ENCODE results near the gene KHK.

KHK gene

DNA sequence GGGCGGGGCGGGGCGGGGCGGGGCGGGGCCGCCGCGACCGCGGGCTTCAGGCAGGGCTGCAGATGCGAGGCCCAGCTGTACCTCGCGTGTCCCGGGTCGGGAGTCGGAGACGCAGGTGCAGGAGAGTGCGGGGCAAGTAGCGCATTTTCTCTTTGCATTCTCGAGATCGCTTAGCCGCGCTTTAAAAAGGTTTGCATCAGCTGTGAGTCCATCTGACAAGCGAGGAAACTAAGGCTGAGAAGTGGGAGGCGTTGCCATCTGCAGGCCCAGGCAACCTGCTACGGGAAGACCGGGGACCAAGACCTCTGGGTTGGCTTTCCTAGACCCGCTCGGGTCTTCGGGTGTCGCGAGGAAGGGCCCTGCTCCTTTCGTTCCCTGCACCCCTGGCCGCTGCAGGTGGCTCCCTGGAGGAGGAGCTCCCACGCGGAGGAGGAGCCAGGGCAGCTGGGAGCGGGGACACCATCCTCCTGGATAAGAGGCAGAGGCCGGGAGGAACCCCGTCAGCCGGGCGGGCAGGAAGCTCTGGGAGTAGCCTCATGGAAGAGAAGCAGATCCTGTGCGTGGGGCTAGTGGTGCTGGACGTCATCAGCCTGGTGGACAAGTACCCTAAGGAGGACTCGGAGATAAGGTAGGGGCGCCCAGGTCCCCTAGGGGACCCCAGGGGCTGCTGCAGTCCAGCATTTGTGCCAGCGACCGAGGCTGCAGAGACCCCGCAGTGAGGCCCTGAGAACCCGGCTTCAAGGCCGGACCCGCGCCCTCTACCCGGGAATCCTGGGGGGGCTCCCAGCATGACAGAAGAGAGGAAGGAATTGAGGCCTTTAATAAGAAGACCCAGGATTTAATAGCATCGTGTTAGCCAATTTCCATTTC, at the start of gene KHK:
TSS of gene KHK (plus strand) at position 49 of the 870 bp plus-strand sequence. CDS start at position 537, 488 bp downstream.
- no peak for DNase-seq

DNA sequence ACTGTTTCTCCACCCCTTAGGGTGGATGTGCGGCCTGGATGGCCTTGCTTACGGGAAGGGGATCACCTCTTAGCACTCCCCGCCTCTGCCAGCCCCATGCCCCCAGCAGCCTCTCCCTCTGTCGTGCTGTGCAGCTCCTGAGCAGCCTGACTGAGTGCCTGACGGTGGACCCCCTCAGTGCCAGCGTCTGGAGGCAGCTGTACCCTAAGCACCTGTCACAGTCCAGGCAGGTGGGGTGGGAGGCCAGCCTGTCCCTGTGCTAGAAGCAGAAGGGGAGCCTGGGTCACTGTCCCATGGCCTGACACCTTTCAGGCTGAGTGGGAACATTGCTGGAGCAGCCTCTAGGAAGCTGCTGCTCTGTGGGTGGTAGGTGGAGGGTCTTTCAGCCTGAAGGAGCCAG, 48.6 kb upstream of the KHK start:
- DNase-seq = no peak

DNA sequence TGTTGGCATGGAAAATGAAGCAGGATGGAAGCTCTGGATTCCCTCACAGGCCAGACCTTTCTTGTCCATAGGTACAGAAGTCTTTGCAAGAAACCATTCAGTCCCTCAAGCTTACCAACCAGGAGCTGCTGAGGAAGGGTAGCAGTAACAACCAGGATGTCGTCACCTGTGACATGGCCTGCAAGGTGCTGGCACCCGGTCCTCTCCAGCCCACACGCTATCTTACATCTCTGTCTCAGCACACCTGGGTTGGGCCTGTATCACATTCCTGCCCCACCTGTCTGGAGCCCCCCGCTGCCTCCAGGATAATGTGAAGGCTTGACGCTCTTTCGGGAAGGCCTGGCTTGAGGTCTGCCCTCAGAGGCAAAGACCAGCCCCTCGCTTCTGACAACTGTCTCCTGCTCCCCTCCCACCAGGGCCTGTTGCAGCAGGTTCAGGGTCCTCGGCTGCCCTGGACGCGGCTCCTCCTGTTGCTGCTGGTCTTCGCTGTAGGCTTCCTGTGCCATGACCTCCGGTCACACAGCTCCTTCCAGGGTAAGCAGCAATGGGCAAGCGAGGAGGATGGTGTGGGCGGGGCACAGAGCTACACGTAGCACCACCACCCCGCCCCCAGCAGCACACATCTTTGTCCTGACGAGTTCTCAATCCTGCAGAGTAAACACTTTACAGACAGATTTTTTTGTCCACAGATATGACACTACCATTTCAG, 47.8 kb upstream of the KHK start:
- DNase-seq = no peak

- DNase-seq = no peak
These were observed 47.1 kb upstream of the KHK start for GRCh38 chr2:27039426-27039825.

GRCh38 chr2:27039871-27040270, 46.7 kb upstream of the KHK start:
- no peak for DNase-seq

- no peak for DNase-seq
These were observed 46.3 kb upstream of the KHK start for GRCh38 chr2:27040282-27040681.

DNA sequence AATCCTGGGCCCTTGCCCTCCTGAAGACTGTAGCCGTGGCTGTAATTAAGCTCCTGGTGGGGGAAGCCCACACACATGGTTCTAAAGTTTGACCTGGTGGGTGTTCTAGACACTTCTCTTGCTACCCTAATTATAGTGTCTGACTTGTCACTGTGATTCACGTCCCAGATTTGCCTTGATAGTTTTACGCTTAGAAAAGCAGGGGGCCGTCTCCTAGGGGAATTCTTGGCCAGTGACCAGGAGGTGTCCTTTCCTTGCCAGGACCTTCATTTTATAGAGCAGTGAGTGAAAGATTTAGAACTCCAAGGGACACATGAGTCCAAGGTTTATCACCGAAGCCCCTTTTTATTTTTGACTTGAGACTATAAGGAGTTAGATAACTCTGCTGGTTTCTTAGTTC, 44.8 kb upstream of the KHK start:
- DNase-seq = no peak

- no peak for DNase-seq
These were observed 44.4 kb upstream of the KHK start for GRCh38 chr2:27042159-27042661.

GRCh38 chr2:27042985-27043634, 43.5 kb upstream of the KHK start:
- no peak for DNase-seq

- DNase-seq = peak in 2 of 4 experiments; percentile 27 to 44
These were observed 36.9 kb upstream of the KHK start for GRCh38 chr2:27049422-27050280.

DNA sequence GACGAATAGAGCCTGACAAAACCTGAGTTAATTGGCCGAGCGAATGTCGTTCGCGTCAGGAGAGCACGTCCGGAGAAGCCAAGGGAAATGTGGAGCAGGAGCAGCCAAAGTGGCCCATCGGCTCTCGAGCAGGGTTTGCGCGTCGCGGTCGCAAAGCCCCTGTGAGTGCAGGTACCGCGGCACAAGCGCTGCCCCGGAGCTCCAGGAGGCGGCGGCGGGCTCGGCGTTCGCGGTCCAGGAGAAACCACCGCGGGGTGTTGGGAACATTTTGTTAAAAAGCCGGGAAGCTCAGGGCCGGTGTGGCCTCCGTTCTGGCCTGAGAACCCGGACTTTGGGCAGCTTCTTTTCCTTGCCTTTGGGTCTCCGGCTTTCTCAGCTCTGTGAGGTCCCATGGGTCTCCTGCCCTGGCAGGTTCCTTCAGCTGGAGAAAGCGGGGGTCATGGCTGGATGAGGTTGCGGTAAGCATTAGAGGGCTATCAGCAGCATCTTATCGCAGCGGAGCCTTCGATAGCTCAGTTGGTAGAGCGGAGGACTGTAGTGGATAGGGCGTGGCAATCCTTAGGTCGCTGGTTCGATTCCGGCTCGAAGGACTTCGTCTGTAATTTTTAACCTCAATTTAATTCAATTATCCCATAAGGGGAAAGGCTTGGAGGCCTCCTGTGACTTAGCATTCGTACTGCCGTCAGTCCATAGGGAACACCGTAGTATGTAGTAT, 36.1 kb upstream of the KHK start:
- peak; percentile 73 to 89 (median 78) for DNase-seq

- peak; percentile 80 to 91 (median 89) for DNase-seq
These were observed 35.3 kb upstream of the KHK start, which contains the start of gene AGBL5 for GRCh38 chr2:27050996-27051901. Gene AGBL5 (plus strand): TSS chr2:27051668. CDS start chr2:27052959, 1,291 bp downstream.

DNA sequence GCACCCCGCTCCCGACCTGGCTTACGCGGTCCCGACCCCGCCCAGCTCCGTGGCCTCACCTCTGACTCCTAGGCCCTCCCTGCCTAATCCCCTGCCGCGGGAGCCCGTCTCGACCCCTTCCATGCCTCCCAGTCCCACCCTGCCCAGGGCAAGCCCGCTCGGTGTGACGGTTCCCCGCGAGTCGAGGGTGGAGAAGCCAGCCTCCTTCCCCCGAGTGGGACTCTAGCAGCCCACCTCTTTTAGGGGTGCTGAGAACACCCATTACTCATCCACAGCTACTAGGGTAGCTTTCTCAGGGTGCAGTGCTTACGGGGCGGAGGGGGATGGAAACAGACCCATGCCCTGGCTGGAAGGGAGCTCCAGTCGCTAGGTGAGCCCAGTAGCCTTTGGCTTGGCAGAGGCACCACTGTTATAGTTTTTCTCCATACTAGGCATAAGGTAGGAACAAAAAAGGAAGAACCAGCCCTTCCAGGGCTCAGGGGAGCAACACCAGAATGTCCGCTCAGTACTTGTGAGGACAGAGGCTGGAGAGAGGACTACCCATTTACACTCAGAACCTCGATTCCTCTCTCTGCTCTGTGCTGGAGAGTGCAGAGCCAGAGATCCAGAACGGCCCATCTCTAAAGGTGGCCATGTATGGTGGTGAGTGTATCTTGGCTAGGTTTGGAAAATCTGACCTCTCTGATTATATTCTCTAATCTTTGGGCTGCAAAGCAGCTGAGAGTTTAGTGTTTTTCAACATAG, 34.5 kb upstream of the KHK start:
- DNase-seq = no peak

- no peak for DNase-seq
These were observed 33.3 kb upstream of the KHK start for GRCh38 chr2:27053321-27053720.

- DNase-seq = no peak
These were observed 32.8 kb upstream of the KHK start for GRCh38 chr2:27053776-27054175.

DNA sequence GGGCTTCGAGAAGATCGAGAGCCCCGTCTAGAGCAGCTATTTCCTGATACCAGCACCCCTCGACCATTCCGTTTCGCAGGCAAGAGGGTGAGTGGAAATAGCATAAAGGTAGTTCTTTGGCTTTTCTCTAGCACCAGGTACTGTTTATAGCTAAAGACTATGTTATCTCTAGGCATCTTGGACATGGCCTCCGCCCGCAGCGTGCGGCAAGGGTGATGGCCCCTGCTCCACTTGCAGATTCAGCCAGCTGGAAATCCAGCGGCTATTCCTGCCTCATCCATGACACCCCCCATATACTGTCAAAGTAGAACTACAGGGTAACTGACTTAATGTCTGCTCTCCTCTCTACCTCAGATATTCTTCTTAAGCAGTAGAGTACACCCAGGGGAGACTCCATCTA, 31.9 kb upstream of the KHK start:
- DNase-seq = no peak

DNA sequence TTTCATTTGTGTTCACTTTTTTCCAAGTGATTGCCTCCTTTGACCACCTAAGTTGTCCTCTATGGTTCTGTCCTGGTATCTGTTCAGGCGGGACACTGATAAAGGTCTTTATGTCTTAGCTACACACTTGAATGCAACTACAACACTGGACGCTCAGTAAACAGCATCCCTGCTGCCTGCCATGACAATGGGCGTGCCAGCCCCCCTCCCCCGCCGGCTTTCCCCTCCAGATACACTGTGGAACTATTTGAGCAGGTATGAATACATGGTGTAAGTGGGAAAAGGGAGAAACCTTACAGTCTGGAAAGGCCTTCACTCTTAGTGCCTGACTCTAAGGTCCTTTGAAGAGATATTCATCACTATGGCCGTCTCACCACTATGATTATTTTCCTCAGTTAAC, 29.4 kb upstream of the KHK start:
- DNase-seq = no peak

DNA sequence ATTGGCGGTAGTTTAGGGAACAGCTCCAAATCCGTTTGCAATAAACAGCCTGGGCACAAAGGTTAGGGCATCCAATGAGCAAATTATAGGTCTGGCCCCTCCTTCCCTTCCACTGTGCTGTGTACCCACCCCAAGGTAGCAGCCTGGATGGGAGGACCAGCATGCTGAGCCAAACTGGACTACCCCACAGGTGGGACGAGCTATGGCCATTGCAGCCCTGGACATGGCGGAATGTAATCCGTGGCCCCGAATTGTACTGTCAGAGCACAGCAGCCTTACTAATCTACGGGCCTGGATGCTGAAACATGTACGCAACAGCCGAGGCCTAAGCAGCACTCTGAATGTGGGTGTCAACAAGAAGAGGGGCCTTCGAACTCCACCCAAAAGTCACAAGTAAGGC, 28.4 kb upstream of the KHK start:
- no peak for DNase-seq

- DNase-seq = no peak
These were observed 27.3 kb upstream of the KHK start for GRCh38 chr2:27059141-27059820.

Measured in activated CD4-positive, CD25-positive, alpha-beta regulatory T cell (primary cell).